HL-60/S4 (cell line): Measurements from ENCODE around the gene NBEAL1.
"Not testable (repeated sequence)": the region's sequence is repeated elsewhere in the genome, so short reads cannot be mapped to it uniquely, and the experiment has no call there.

ENCODE experiments used
- in situ Hi-C: fragments of 300-500 bp; cut with MboI; formaldehyde crosslinking; loops from 2 replicates; pipeline ENCODE4 v1.14.3; 2022; ENCODE audit warnings: low sequenced_read_pairs

NBEAL1 gene

DNA sequence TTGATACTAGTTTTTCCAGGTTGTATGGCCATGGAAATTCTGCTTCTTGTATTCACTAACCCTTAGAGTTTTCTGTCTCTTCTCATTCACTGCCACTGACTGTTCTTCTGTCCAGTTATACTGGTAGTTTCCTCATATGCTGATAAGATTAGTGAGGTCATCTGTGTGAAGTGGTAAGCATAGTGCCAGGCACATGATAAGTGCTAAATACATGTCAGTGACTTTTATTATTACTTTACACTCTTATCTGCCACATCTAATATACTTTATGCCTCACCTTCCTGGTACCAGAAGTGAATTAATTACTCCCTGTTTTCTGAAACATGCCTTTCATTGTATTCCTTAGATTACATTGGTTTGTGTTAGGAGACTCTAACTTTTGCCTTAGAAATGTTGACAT is 91.3 kb downstream of the NBEAL1 start:
- in situ Hi-C loops, result no loop called here

DNA sequence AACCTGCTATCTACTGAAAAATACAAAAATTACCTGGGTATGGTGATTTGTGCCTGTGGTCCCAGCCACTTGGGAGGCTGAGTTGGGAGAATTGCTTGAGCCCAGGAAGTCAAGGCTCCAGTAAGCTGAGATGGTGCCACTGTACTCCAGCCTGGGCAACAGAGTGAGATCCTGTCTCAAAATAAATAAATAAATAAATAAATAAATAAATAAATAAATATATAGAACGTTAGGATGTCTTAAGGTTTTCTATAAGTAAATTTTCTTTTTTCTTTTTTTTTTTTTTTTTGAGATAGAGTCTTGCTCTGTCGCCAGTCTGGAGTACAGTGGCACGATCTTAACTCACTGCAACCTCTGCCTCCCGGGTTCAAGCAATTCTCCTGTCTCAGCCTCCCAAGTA is 95.8 kb downstream of the NBEAL1 start:
- in situ Hi-C loops, result not testable (repeated sequence)

DNA sequence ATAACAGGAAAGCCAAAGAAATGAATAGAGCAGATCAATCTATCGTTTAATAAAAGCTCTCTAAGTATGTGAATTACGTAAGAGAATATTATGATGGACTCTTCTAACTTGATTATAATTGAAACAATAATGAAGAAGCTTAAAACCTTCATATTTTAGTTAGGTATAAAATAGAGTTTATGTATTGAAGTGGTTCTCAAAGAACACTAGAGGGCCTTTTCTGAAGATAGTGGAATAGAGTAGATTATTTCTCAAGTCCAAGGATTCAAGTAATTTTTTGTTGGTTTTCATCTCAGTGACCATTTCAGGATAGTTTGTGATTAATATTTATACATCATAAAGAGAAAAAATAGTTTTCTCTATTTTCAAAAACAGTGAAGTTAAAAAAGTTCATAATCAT is 97.7 kb downstream of the NBEAL1 start:
- in situ Hi-C loops, result no loop called here

DNA sequence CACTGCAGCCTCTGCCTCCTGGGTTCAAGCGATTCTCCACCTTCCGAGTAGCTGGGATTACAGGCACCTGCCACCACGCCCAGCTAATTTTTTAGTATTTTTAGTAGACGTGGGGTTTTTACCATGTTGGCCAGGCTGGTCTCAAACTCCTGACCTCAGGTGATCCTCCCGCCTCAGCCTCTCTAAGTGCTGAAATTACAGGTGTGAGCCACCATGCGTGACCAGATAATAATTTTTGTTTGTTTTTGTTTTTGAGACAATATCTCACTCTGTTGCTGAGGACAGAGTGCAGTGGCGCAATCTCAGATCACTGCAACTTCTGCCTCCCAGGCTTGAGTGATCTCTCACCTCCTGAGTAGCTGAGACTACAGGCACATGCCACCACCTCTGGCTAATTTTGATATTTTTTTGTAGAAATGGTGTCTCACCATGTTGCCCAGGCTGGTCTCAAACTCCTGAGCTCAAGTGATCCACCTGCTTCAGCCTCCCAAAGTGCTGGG is 100.6 kb downstream of the NBEAL1 start:
- in situ Hi-C loops, result not testable (repeated sequence)

DNA sequence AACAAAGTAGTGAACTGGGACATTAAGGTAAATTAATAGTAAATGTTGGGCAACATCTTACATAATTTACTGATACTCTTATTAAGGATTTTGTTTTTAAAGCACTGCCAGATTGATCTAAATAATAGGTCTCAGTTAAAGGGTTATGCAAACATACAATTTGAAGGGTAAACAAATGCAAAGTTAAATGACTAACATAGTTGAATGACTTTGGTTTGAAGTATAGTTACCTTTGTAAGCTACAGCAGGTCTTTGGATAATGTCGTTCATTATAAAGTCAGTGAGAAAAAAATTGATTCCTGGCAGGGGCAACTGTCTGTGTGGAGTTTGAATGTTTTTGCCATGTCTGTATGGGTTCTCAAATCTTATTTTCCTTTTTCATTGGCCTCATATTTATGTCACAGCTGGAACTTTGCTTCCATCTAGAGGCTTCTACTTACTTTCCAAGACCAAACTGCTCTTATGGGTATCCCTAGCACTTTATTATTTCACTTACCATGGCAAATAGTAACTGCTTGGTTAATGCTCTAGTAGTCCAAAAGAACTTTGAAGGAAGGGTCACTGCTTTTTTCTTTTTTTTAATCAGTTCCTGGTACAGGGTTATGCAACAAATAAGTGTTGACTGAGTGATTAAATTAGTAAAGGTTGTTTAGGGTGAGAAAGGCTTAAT is 107.8 kb downstream of the NBEAL1 start:
- in situ Hi-C loops, result no loop called here

DNA sequence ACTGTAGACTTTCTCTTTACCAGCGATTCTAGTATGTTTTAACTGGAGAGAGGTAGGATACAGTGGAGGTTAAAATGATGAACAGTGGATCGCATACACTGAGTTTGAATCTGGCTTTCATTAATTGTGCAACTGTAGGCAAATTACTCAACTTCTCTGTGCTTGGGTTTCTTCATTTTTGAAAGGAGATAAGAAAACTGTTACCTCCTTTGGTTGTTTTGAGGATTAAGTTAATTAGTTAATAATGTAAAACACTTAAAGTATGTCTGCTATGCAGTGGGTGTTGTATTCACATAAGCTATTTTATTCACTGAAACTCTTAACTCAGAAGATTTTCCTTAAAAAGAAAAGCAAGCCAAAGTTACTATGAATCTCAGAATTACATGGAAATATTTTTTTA is 112.3 kb downstream of the NBEAL1 start:
- in situ Hi-C loops, result no loop called here

DNA sequence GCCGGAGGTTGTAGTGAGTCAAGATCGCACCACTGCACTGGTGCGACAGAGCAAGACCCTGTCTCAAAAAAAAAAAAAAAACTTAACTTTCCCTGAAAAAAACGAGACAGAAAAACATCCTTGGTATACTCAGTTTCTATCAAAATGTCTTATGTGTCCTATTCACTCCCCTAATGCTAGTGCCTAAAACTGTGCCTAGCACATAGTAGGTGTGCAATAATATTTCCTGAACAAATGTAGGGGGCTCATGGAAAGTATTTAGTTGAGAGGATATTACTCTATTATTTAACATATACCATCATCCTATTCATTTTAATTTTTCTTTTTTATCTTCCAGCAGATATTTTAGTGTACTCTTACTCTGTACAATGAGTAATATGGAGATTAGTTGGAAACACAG is 120.4 kb downstream of the NBEAL1 start:
- in situ Hi-C loops, result no loop called here

DNA sequence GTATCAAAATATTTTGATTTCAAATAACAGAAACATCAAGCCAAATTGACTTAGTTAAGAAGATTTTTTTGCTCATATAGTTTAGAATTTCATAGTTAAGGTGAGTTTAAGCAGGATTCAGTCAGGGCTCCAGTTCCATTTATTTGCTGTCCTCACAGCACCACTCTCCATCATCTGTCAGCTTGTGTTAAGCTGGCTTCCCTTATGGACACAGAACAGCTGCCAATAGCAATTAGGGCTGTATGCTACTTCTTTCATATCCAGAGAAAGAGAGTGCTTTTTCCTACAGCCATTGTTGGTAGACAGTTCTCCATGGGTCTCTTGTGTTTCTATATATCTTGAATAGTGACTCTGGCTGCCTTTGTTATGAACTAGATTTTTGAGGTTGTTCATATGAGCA is 128.7 kb downstream of the NBEAL1 start:
- in situ Hi-C loops, result no loop called here

DNA sequence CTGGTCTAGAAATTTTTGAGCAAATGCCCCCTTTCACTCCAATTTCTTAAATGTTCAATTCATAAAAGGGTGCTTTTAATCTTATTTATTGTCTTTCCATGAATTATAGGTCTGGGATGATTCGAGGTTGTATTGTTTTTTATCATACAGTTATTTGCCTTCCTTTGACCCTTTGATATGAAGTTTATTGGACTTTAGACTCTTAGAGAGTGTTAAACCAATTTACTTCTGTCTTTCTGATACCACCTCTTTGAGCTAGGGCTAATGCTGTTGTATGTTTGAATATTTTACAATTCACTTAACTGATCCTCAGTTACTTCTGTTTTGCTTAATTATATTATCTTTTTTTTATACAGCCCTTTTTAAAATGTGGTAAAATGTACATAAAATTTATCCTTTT is 134.5 kb downstream of the NBEAL1 start:
- in situ Hi-C loops, result no loop called here

DNA sequence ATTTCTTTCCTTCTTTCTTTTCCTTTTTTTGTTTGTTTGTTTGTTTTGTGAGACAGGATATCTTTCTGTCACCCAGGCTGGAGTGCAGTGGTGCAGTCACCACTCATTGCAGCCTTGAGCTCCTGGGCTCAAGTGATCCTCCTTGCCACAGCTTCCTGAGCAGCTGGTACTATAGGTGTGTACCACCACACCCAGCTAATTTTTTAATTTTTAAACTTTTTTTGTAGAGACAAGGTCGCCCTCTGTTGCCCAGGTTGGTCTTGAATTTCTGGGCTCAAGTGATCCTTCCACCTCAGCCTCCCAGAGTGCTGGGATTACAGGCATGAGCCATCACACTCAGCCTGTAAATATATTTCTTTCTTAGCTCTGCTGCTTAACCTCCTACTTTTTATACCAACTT is 140.7 kb downstream of the NBEAL1 start:
- in situ Hi-C loops, result no loop called here

DNA sequence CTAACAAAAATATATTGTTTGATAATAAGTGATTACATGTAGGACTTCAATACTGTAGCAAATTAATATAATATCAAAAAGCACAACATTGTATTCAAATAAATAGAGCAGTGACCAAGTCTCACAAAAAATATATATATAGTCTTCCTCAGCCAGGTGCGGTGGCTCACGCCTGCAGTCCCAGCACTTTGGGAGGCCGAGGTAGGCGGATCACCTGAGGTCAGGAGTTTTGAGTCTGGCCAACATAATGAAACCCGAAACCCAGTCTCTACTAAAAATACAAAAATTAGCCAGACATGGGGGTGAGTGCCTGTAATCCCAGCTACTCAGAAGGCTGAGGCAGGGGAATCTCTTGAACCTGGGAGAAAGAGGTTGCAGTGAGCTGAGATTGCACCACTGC is 148.0 kb downstream of the NBEAL1 start:
- in situ Hi-C loops, result not testable (repeated sequence)

DNA sequence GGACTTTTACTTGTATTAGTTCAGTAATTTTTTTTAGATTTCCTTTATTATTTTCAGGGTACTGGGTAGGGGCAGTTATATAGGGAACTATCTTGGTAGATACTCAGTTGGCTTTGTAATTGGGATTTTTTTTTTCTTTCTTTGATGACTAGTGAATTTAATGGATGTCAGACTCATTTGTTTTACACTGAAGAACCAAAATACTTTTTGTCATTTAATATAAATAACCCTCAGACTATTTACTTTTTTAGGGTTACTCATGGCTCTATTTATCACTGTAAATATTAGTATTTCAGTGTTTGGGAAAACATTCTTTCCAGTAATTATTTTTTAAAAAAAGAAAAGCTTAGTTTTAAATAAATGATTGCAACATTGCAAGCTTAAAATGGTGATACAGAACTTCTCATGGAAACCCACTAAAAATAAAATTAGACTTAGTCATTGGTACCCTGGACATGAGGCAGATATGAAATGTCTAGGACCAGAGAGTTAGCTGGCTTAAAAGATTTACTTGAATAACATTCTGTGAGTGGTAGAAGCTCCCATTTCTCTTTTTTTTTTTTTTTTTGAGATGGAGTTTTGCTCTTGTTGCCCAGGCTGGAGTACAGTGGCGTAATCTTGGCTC is 149.7 kb downstream of the NBEAL1 start:
- in situ Hi-C loops, result no loop called here

DNA sequence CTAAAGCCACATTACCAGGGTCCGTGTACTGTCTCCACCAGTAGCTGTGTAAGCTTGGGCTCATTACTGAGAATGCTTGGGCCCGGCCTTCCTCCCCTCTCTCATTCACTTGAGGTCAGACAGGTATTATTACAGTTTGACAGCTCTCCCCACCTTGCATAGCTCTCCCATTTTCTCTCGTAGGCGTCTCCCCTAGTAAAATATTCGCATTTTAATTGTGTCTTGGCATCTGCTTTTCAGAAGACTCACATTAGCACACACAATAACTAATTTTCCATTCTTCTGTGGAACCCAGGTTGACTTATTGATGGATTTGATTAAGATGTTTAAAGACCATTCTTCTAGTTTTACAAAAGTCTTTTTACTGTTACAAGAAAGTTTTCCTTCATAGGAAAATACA is 153.1 kb downstream of the NBEAL1 start:
- in situ Hi-C loops, result no loop called here

DNA sequence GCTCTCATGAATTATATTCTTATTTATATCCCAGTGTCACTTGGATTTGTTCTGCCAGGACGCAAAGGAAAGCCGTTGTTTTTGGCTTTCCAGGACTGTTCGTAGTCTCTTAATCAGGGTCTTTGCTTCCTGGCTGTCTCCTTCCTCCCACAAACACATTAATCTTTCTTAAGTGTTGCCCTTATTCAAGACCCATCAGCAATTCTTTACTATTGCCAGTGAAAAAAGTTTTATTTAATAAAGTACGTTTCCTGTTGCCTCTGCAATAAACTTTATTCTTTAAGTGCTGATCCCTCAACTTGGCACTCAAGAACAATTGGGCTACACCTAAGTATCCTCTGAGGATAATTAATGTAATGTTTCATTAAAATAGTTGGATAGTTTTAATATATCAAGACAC is 155.8 kb downstream of the NBEAL1 start:
- in situ Hi-C loops, result no loop called here

DNA sequence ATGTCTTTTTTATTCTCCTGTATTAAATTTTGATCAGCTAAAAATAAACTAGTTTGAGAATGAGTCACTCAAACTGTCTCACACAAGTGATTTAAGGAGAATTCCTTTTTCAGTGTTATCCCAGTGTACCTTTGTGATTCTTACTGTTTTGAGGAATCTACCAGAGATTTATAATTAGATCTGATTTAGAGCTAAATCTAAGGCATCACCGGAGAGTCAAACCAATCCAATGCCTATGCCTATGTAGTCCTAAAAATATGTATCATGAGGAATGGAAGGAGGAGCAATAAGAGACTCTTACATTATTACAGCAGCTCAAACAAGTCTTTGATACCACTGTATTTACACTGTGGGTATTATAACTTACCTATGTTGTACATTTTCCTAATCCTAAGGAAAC is 160.7 kb downstream of the NBEAL1 start:
- in situ Hi-C loops, result no loop called here

DNA sequence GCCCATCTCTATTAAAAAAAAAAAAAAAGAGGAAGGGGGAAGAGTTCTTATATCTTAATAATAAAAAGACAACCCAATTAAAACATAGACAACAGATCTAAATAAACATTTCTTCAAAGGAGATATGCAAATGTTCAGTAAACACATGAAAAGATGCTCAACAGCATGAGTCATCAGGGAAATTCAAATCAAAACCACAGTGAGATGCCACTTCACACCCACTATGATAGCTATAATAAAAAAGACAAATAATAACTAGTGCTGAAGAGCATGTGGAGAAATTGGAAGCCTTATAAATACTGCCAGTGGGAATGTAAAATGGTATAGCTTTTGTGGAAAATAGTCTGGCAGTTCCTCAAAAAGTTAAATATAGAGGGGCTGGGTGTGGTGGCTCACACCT is 162.7 kb downstream of the NBEAL1 start:
- in situ Hi-C loops, result no loop called here

DNA sequence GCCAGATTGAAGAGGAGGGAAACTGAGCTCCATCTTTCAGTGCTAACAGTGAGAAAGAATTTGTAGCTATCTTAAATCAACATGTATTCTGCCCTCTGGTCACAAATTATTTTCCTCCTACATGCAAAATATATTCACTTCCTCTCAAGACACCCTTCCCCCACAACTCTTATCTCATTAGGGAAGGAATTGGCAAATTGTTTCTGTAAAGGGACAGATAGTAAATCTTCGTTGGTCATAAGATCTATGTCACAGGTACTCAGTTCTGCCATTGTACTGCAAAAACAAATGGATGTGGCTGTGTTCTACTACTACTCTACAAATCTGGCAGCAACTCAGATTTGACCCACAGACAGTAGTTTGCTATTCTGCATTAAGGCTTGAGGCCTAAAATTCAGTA is 171.2 kb downstream of the NBEAL1 start:
- in situ Hi-C loops, result no loop called here

DNA sequence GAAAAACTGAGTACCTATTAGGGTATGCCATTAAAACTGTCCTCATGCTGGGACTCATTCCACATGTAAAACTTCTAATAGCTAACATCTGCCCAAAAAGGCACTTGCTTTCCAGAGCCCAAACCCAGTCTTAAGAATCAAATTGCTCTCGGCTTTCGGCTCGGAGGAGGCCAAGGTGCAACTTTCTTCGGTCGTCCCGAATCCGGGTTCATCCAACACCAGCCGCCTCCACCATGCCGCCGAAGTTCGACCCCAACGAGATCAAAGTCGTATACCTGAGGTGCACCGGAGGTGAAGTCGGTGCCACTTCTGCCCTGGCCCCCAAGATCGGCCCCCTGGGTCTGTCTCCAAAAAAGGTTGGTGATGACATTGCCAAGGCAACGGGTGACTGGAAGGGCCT is 175.9 kb downstream of the NBEAL1 start:
- in situ Hi-C loops, result not testable (repeated sequence)

DNA sequence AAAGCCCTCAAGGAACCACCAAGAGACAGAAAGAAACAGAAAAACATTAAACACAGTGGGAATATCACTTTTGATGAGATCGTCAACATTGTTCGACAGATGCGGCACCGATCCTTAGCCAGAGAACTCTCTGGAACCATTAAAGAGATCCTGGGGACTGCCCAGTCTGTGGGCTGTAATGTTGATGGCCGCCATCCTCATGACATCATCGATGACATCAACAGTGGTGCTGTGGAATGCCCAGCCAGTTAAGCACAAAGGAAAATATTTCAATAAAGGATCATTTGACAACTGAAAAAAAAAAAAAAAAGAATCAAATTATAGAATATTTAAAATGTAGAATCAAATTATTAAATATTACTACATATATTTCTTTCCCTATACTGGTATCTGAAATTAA is 176.4 kb downstream of the NBEAL1 start:
- in situ Hi-C loops, result not testable (repeated sequence)

DNA sequence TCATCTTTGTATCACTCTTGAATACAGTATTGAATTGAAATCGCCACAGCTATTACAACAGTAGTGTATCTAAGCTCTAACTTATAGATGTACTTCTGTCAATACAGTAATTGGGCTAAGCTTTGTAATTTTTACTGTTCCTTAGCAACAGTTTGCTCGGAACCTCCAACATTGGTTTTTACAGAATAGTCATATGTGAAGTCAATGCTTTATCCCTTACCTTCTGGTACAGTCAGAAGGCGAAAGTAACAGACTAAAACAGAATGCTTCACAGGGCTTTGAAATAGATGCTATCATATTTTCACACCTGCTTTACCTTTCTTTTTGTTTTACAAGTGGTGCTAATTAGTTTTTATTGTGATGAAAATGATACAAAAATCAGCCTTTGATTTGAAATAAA is 177.3 kb downstream of the NBEAL1 start:
- in situ Hi-C loops, result no loop called here

DNA sequence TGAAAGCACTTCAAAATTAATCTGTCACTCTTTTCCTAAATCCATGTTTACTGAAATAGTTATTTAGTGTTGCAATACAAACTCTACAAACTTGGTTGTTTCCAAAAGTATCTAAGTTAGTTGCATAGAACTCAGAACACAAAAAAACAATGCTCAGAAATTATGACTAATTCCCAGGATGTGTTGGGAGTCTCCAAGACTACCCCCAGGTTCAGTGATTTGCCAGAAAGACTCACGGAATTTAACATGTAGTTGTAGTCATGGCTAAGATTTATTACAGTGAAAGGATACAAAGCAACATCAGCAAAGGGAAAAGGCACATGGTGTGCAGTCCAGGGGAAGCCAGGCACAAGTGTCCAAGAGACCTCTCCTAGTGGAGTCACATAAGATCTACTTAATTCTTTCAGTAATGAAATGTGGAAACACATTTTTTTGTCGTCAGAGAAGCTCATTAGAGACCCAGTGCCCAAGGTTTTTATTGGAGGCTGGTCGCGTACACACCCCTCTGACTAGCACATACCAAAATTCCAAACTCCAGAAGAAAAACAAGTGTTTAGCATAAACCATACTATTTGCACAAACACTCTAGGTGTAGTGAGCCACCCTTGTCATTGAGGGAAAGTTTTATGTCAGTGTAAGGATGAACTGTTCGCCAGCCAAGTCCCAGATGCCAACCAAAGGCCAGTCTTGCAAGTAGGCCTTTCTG is 180.8 kb downstream of the NBEAL1 start:
- in situ Hi-C loops, result no loop called here

DNA sequence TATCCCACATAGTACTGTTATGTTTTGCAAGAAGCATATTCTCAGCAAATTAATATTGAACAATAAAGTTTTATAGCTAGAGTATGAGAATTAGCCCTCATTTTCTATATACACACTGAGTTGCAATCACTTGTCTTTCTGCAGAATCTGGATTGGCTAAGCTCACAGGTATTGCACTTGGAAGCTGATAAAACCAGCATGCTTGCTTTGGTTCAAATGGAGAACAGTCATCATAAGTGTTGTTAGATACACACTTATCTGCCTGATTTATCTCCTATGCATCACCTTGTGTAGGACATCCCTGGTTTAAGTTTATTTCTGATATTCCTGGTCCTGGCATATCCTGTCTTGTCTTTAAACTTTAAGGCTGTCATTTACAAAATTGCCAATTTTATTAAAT is 186.2 kb downstream of the NBEAL1 start:
- in situ Hi-C loops, result no loop called here
